RWPE1 (cell line): ENCODE results near the gene ABI1.

Source experiments
- CTCF ChIA-PET: fragments of 350-600 bp; sonication (Branson Sonifier 250); formaldehyde crosslinking; extraction: SDS; loops from one replicate; lab custom pipeline; 2021; lab: Yijun Ruan, JAX
- POLR2A ChIA-PET: fragments of 400-600 bp; formaldehyde crosslinking; extraction: SDS; loops from one replicate; lab custom pipeline; 2020; ENCODE audit warnings: antibody characterized with exemption; ENCODE audit not compliant: low non-redundant PET; lab: Yijun Ruan, JAX
- DNase-seq: peaks from one replicate; pipeline ENCODE4 v3.0.0; 2012; ENCODE audit warnings: low spot score
- H3K27ac ChIP-seq: fragments of 450-650 bp; 2 replicates; pipeline ENCODE4 v1.5.1; 2017
- CTCF ChIP-seq: fragments of 450-650 bp; conservative IDR thresholded peaks from 2 replicates; pipeline ENCODE4 v1.5.1; 2017; ENCODE audit warnings: low read depth, mild to moderate bottlenecking

The ABI1 gene

GRCh38 chr10:26887611-26888215, 27.0 kb upstream of the ABI1 start:
- no peak overlapping the region for H3K27ac ChIP-seq
- CTCF ChIA-PET: interaction anchor here (1.5 kb wide), 1 partner anchor 27 kb away, joined by 3 read pairs; the partner anchor contains the start of gene ABI1
- POLR2A ChIA-PET: no interaction called here
- TF ChIP-seq CTCF: no peak
- no peak for DNase-seq

GRCh38 chr10:26881600-26882331, 21.0 kb upstream of the ABI1 start:
- peak; percentile 63 for DNase-seq
- TF ChIP-seq CTCF: peak; percentile 81
- ChIA-PET CTCF (interaction anchor here (0.6 to 4.1 kb wide), 14 partner anchors 13 to 546 kb away, joined by 3 to 47 read pairs (median 4); partner anchors contain the start of gene ABI1), POLR2A (no interaction called here)
- H3K27ac ChIP-seq: no peak overlapping the region

- POLR2A ChIA-PET: no interaction called here
- TF ChIP-seq CTCF: no peak
- CTCF ChIA-PET: interaction anchor here (4.1 kb wide), 1 partner anchor 153 kb away, joined by 47 read pairs; no protein-coding TSS in a partner anchor
- no peak for DNase-seq
- H3K27ac ChIP-seq: no peak overlapping the region
Measured at GRCh38 chr10:26879744-26880143, 19.0 kb upstream of the ABI1 start.

- CTCF ChIA-PET: no interaction called here
- no peak for DNase-seq
- POLR2A ChIA-PET: no interaction called here
- no peak overlapping the region for H3K27ac ChIP-seq
- no peak for TF ChIP-seq CTCF
Measured at GRCh38 chr10:26870766-26871165, 10.0 kb upstream of the ABI1 start.

- POLR2A ChIA-PET: no interaction called here
- CTCF ChIA-PET: interaction anchor here (0.5 kb wide), 1 partner anchor 61 kb away, joined by 3 read pairs; no protein-coding TSS in a partner anchor
- no peak for TF ChIP-seq CTCF
- peak; percentile 83 for DNase-seq
- peak overlapping the region; percentile 81 for H3K27ac ChIP-seq
Measured at GRCh38 chr10:26869528-26869927, 8.8 kb upstream of the ABI1 start.

- TF ChIP-seq CTCF: no peak
- CTCF ChIA-PET: interaction anchor here (0.6 kb wide), 2 partner anchors 53 to 251 kb away, joined by 3 to 4 read pairs; no protein-coding TSS in a partner anchor
- no peak overlapping the region for H3K27ac ChIP-seq
- no peak for DNase-seq
- POLR2A ChIA-PET: no interaction called here
Measured at GRCh38 chr10:26863351-26864076, 2.8 kb upstream of the ABI1 start.
